ENCODE results near the gene PIAS2. TPM values are rescaled to one million over a fixed set of nuclear protein-coding genes. Genes with fewer than 3 reads are reported as not detected.
"Not testable (repeated sequence)": the region's sequence is repeated elsewhere in the genome, so short reads cannot be mapped to it uniquely, and the experiment has no call there.

Gene PIAS2
- total RNA-seq, 2 donors from 2014 or later, result 35.8 to 42.3 TPM

DNA sequence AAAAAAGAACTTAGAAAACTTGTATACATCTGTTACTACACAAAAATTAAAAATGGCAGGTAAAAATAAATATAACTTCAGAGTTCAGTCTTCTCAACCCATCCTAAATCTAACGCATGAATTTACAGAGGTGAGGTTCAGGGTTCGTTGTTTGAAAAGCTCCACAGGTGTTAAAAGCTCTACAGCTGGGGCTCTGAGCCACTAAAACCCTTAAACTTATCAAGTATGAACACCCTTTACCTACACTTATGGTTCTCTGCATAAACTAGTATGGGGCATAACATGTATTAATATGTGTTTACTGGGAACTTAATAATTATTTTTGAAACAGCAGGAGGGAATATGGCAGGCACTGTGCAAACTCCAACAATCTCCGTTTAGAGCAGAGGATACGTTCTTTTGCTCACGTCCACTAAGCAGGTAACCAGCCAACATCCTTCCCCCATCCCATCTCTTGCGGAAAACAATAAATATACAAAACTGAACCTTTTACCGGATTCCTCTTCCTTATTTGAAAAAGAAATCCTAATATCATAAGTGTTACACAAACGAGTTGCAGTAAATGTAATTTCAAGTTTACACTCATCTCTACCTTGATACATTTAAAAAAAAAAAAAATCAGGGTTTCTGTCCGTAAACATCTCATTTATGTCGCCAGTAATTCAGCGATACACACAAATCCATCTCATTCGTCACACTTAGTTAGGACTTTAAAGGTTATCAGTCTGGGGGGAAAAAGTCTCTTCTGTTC is 1.3 kb downstream of the PIAS2 start:
- intact Hi-C loops (cut with DNase I), result no loop called here
- no peak for DNase-seq (ENCODE audit: low spot score)

DNA sequence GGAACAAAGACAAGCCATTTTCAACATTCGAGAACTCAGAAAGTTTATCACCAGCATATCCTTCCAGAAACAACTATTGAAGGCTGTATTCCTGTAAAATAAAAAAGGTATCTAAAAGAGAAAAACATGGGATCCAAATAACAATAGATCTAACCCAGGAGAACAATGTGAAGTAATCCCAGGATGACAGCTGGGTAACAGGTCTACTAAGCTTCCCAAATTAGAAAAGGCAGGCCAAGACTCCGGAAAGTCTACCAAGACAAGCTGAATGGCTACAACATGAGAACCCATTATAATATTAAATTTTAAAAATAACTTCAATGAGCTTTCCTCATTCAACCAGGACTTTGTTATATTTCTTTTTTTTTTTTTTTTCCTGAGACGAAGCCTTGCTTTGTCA is 6.5 kb downstream of the PIAS2 start:
- DNase-seq (ENCODE audit: low spot score), result no peak
- intact Hi-C loops (cut with DNase I), result no loop called here

DNA sequence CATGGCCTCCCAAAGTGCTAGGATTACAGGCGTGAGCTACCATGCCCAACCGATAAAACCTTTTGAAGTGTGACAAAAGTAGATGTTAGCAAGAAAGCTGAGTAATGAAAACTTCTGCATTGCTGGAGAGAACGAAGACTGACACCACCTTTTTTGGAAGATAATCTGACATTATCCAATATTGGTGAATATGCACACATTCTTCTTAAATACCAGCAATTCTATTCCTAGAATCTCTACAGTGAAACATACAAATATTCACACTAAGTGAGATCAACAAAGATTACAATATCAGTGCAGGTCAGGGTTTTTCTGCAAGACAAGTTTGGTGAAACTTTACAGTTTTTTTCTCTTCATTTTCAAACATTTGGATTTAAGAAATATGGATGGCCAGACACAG is 7.8 kb downstream of the PIAS2 start:
- no peak for DNase-seq (ENCODE audit: low spot score)
- intact Hi-C loops (cut with DNase I), result no loop called here

GRCh38 chr18:46903406-46903805 is 13.9 kb downstream of the PIAS2 start:
- DNase-seq (ENCODE audit: low spot score), result no peak
- intact Hi-C loops (cut with DNase I), result no loop called here

- intact Hi-C loops (cut with DNase I), result no loop called here
- DNase-seq (ENCODE audit: low spot score), result no peak
Observed at GRCh38 chr18:46899274-46899948, 17.9 kb downstream of the PIAS2 start.

- DNase-seq (ENCODE audit: low spot score), result no peak
- intact Hi-C loops (cut with DNase I), result no loop called here
Observed at GRCh38 chr18:46894124-46894523, 23.2 kb downstream of the PIAS2 start.

DNA sequence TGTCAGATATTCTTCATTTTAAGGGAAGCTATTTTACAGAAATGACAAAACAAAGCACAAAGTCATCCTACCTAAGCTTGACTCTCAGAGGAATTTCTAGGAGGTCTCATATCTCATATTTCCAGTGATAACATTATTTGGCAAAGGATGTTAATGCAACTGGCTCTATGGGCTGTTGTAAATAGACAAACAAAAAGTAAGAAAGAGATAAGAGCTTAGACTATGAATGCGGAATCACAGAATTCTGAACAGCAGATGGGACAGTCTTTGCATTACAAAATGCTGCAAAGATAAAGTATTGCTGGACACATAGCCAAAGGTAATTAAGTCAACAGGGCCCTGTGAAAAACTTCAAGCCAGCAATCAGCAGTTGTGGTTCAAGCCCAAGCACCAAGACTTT is 23.9 kb downstream of the PIAS2 start:
- DNase-seq (ENCODE audit: low spot score), result no peak
- intact Hi-C loops (cut with DNase I), result no loop called here

GRCh38 chr18:46892842-46893241 is 24.5 kb downstream of the PIAS2 start:
- DNase-seq (ENCODE audit: low spot score), result no peak
- intact Hi-C loops (cut with DNase I), result no loop called here

GRCh38 chr18:46891742-46892214 is 25.5 kb downstream of the PIAS2 start:
- DNase-seq (ENCODE audit: low spot score), result no peak
- intact Hi-C loops (cut with DNase I), result no loop called here

- intact Hi-C loops (cut with DNase I), result no loop called here
- DNase-seq (ENCODE audit: low spot score), result no peak
Observed at GRCh38 chr18:46888965-46889364, 28.3 kb downstream of the PIAS2 start.

GRCh38 chr18:46886893-46887292 is 30.4 kb downstream of the PIAS2 start:
- no peak for DNase-seq (ENCODE audit: low spot score)
- intact Hi-C loops (cut with DNase I), result no loop called here

DNA sequence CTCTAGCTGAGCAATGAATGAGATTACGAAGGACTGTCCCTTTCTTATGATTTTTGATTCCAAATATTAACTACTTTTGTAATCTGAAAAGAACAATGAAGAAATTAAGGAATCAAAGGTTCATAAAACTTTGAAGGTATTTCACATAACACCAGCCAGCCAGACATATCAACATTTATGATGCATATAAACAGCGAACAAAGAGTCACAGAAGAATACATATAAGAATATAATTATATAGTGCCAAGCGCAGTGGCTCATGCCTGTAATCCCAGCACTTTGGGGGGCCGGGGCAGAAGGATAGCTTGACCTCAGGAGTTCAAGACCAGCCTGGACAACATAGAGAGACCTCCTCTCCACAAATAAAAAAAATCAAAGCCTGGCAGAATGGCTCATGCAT is 34.1 kb downstream of the PIAS2 start:
- intact Hi-C loops (cut with DNase I), result no loop called here
- no peak for DNase-seq (ENCODE audit: low spot score)

- DNase-seq (ENCODE audit: low spot score), result no peak
- intact Hi-C loops (cut with DNase I), result no loop called here
Observed at GRCh38 chr18:46877329-46877987, 39.8 kb downstream of the PIAS2 start.

DNA sequence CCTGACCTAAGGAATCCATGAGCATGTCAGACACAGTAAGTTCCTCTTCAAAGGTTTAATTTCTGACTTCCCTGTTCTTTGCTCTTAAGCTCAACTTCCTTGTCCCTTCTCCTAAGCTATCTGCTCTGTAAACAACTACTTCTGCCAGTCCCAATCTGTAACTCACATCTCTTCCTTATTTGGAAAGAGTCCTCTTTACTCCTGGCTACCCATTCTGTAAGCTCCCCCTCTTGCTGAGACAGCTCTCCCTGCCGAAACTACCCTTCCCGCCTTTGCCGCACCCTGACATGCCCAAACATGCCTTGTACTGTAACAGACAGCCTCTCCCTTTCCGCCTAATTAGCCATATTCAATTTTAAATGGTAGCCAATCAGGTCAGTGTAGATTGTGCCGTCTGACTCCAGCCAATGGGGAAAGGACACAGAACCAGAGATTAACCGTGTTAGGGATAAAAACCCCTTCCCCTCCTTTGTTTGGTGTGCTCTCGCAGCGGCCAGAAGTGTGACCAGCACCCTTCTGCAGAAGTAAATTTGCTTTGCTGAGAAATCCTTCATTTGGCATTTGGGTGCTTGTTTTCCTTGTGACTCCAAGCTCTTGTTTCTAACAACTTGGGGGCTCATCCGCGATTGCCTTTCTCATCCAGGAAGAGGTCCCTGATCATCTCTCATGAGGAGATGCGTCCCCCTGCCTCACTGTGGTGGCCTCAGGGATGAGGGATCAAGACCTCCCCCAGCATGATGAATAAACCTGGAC is 49.0 kb downstream of the PIAS2 start:
- no peak for DNase-seq (ENCODE audit: low spot score)
- intact Hi-C loops (cut with DNase I), result loop anchor here in 1 of 2 donors (5.0 kb wide), 1 partner anchor 244 kb away; no protein-coding TSS in a partner anchor

DNA sequence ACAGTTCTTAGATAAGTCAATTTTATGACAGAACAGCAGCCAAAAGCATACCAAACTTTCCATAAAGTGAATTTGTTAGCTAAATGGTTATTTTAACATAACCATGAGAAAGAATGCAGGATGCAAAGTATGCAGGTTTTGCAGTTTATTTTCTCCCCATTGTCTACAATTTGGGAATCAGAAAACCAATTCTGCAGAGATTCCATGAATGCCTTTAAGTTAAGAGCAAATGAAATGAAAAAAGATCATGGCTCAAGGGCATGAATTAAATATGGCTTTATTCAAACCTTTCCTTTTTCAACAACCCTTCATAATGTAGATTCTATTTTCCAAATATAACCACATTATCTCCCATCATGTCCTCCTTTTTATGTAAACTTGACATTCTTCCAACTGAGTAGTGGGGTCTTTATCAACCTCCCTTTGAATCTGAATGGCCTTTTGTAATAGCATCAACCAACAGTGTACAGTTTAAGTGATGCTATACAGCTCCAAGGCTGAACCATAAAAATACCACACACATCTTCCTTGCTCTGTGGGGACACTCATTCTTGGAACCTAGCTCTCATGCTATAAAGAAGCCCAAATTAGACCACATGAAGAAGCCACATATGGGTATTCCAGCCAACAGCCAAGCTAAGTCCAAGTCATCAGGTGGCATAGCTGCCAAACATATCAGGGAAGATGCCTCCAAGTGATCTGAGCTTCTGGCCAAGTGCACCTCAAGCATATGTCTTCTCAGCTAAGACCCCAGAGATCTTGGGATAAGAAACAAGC is 49.8 kb downstream of the PIAS2 start:
- no peak for DNase-seq (ENCODE audit: low spot score)
- intact Hi-C loops (cut with DNase I), result loop anchor here in 1 of 2 donors (5.0 kb wide), 1 partner anchor 245 kb away; no protein-coding TSS in a partner anchor

GRCh38 chr18:46866523-46866922 is 50.8 kb downstream of the PIAS2 start:
- intact Hi-C loops (cut with DNase I), result loop anchor here in 1 of 2 donors (5.0 kb wide), 1 partner anchor 246 kb away; no protein-coding TSS in a partner anchor

GRCh38 chr18:46865245-46865644 is 52.1 kb downstream of the PIAS2 start:
- intact Hi-C loops (cut with DNase I), result loop anchor here in 1 of 2 donors (5.0 kb wide), 1 partner anchor 247 kb away; no protein-coding TSS in a partner anchor
- DNase-seq (ENCODE audit: low spot score), result not testable (repeated sequence)

More at GRCh38 chr18:46866523-46866922, 50.8 kb downstream of the PIAS2 start:
- no peak for DNase-seq (ENCODE audit: low spot score)

- intact Hi-C loops (cut with DNase I), result no loop called here
Observed at GRCh38 chr18:46859855-46860254, 57.5 kb downstream of the PIAS2 start.

DNA sequence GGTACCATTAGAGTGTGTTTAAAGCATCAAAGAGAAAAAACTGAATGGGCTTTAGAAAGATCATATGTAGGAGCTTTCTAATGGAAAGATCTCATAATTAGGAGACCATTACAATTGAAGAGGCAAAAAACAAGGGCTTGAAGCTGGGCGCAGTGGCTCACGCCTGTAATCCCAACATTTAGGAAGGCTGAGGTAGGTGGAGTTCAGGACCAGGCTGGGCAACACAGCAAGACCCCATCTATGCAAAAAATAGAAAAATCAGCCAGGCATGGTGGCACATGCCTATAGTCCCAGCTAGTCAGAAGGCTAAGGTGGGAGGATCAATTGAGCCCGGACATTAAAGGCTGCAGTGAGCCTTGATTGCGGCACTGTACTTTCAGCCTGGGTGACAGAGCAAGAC is 59.0 kb downstream of the PIAS2 start:
- intact Hi-C loops (cut with DNase I), result no loop called here

More at GRCh38 chr18:46859855-46860254, 57.5 kb downstream of the PIAS2 start:
- DNase-seq (ENCODE audit: low spot score), result no peak

More for the DNA sequence above, 59.0 kb downstream of the PIAS2 start:
- no peak for DNase-seq (ENCODE audit: low spot score)
